Measurements from ENCODE around the gene CAMK2A. TPM values are rescaled to one million over a fixed set of nuclear protein-coding genes. Genes with fewer than 3 reads are reported as not detected.
A peak's percentile ranks its signal among the peaks of the same experiment; 100 is the strongest.

The CAMK2A gene
- polyA plus RNA-seq, 4 donors = 2.4 to 5.2 (median 3.9) TPM

- DNase-seq (ENCODE audit: low read depth in 4 of 4, low spot score in 3 of 4) = peak in 1 of 4 donors; percentile 57
Observed at GRCh38 chr5:150302301-150303069, 12.9 kb upstream of the CAMK2A start, which contains the start of gene ARSI. TSS of gene ARSI (minus strand) at chr5:150302905. CDS start at chr5:150302373, 532 bp downstream.

- DNase-seq (ENCODE audit: low read depth in 4 of 4, low spot score in 3 of 4) = no peak
Observed at GRCh38 chr5:150301901-150302300, 12.3 kb upstream of the CAMK2A start.

- DNase-seq (ENCODE audit: low read depth in 4 of 4, low spot score in 3 of 4) = no peak
Observed at GRCh38 chr5:150301170-150301505, 11.6 kb upstream of the CAMK2A start.

- DNase-seq (ENCODE audit: low read depth in 4 of 4, low spot score in 3 of 4) = no peak
Observed at GRCh38 chr5:150300496-150301169, 11.1 kb upstream of the CAMK2A start.

GRCh38 chr5:150299571-150300327 lies 10.2 kb upstream of the CAMK2A start:
- DNase-seq (ENCODE audit: low read depth in 4 of 4, low spot score in 3 of 4) = no peak

GRCh38 chr5:150298701-150299451 lies 9.3 kb upstream of the CAMK2A start:
- no peak for DNase-seq (ENCODE audit: low read depth in 4 of 4, low spot score in 3 of 4)

GRCh38 chr5:150297934-150298595 lies 8.5 kb upstream of the CAMK2A start:
- DNase-seq (ENCODE audit: low read depth in 4 of 4, low spot score in 3 of 4) = no peak

- DNase-seq (ENCODE audit: low read depth in 4 of 4, low spot score in 3 of 4) = no peak
Observed at GRCh38 chr5:150297236-150297890, 7.8 kb upstream of the CAMK2A start.

GRCh38 chr5:150296496-150296895 lies 6.9 kb upstream of the CAMK2A start:
- DNase-seq (ENCODE audit: low read depth in 4 of 4, low spot score in 3 of 4) = no peak

GRCh38 chr5:150295741-150296486 lies 6.3 kb upstream of the CAMK2A start:
- DNase-seq (ENCODE audit: low read depth in 4 of 4, low spot score in 3 of 4) = no peak

- DNase-seq (ENCODE audit: low read depth in 4 of 4, low spot score in 3 of 4) = no peak
Observed at GRCh38 chr5:150295172-150295634, 5.6 kb upstream of the CAMK2A start.

- no peak for DNase-seq (ENCODE audit: low read depth in 4 of 4, low spot score in 3 of 4)
Observed at GRCh38 chr5:150294551-150295071, 5.0 kb upstream of the CAMK2A start.

GRCh38 chr5:150293091-150293941 lies 3.7 kb upstream of the CAMK2A start:
- no peak for DNase-seq (ENCODE audit: low read depth in 4 of 4, low spot score in 3 of 4)

GRCh38 chr5:150291388-150292385 lies 2.1 kb upstream of the CAMK2A start:
- no peak for DNase-seq (ENCODE audit: low read depth in 4 of 4, low spot score in 3 of 4)

- DNase-seq (ENCODE audit: low read depth in 4 of 4, low spot score in 3 of 4) = no peak
Observed at GRCh38 chr5:150288791-150289190, 782 bp downstream of the CAMK2A start.

GRCh38 chr5:150288361-150288760 lies 1.2 kb downstream of the CAMK2A start:
- no peak for DNase-seq (ENCODE audit: low read depth in 4 of 4, low spot score in 3 of 4)
